ENCODE results near the gene TOX3. TPM values are rescaled to one million over a fixed set of nuclear protein-coding genes. Genes with fewer than 3 reads are reported as not detected.

The TOX3 gene
- polyA plus RNA-seq, 1 donor from 2014 or later = 2.3 TPM

- no peaks in the 10 kb centered on the region for H3K9me3 ChIP-seq (ENCODE audit: low read length)
- H4K20me1 ChIP-seq (ENCODE audit: insufficient read depth) = no peaks in the 10 kb centered on the region
- H2AFZ ChIP-seq (ENCODE audit: low read depth, low read length) = no peak overlapping the region
- no peaks in the 10 kb centered on the region for H3F3A ChIP-seq (ENCODE audit: insufficient read depth, low read length, poor library complexity, severe bottlenecking)
- no peaks in the 10 kb centered on the region for H3K36me3 ChIP-seq (ENCODE audit: insufficient read depth, low read length)
- no peaks in the 10 kb centered on the region for H3K9me2 ChIP-seq (ENCODE audit: insufficient read depth, low read length)
- no peak overlapping the region for H3K4me2 ChIP-seq (ENCODE audit: low read length)
- no peak overlapping the region for H3K9ac ChIP-seq (ENCODE audit: low read length)
- no peak overlapping the region for H3K27ac ChIP-seq (ENCODE audit: low read length)
- TF ChIP-seq MXI1 (conservative IDR thresholded peaks at IDR 0.05; ENCODE audit: poor library complexity, severe bottlenecking) (no peak), TAF1 (IDR thresholded peaks at IDR 0.05; ENCODE audit: low read depth) (no peak), EP300 (conservative IDR thresholded peaks at IDR 0.05; ENCODE audit: poor library complexity, severe bottlenecking) (no peak), POLR2AphosphoS5 (IDR thresholded peaks at IDR 0.05) (no peak), RAD21 (conservative IDR thresholded peaks at IDR 0.05) (no peak), CTCF (IDR thresholded peaks at IDR 0.05; ENCODE audit: poor library complexity, severe bottlenecking) (no peak), SMC3 (conservative IDR thresholded peaks at IDR 0.05; ENCODE audit: poor library complexity) (no peak)
- H3K27me3 ChIP-seq (ENCODE audit: insufficient read depth, low read depth, low read length) = peaks cover 6% of the 10 kb centered on the region
- peak overlapping the region; percentile 63 for H3K4me3 ChIP-seq (ENCODE audit: low read length)
- H3K79me2 ChIP-seq (replicated peaks; ENCODE audit: insufficient read depth, low read length) = peaks cover 35% of the 10 kb centered on the region
Observed at GRCh38 chr16:52547834-52548215, 882 bp upstream of the TOX3 start.

- Histone ChIP-seq H3F3A (ENCODE audit: insufficient read depth, low read length, poor library complexity, severe bottlenecking) (no peaks in the 10 kb centered on the region), H3K9me3 (ENCODE audit: low read length) (no peaks in the 10 kb centered on the region), H3K9me2 (ENCODE audit: insufficient read depth, low read length) (no peaks in the 10 kb centered on the region), H3K4me2 (ENCODE audit: low read length) (peak overlapping the region; percentile 57), H2AFZ (ENCODE audit: low read depth, low read length) (peak overlapping the region; percentile 41), H3K9ac (ENCODE audit: low read length) (peak overlapping the region; percentile 65), H3K27ac (ENCODE audit: low read length) (no peak overlapping the region), H3K36me3 (ENCODE audit: insufficient read depth, low read length) (no peaks in the 10 kb centered on the region), H3K79me2 (replicated peaks; ENCODE audit: insufficient read depth, low read length) (peaks cover 49% of the 10 kb centered on the region), H3K4me3 (ENCODE audit: low read length) (peak overlapping the region; percentile 78), H3K27me3 (ENCODE audit: insufficient read depth, low read depth, low read length) (peaks cover 6% of the 10 kb centered on the region), H4K20me1 (ENCODE audit: insufficient read depth) (no peaks in the 10 kb centered on the region)
- TF ChIP-seq EP300 (conservative IDR thresholded peaks at IDR 0.05; ENCODE audit: poor library complexity, severe bottlenecking) (no peak), TAF1 (IDR thresholded peaks at IDR 0.05; ENCODE audit: low read depth) (no peak), SMC3 (conservative IDR thresholded peaks at IDR 0.05; ENCODE audit: poor library complexity) (peak; percentile 42), MXI1 (conservative IDR thresholded peaks at IDR 0.05; ENCODE audit: poor library complexity, severe bottlenecking) (peak; percentile 34), CTCF (IDR thresholded peaks at IDR 0.05; ENCODE audit: poor library complexity, severe bottlenecking) (no peak), EZH2 (IDR thresholded peaks at IDR 0.05; ENCODE audit: borderline replicate concordance, insufficient read depth, low read length, poor library complexity, severe bottlenecking) (no peak), REST (IDR thresholded peaks at IDR 0.05; ENCODE audit: borderline replicate concordance) (no peak), RAD21 (conservative IDR thresholded peaks at IDR 0.05) (peak; percentile 37), POLR2AphosphoS5 (IDR thresholded peaks at IDR 0.05) (no peak)
Observed at GRCh38 chr16:52546291-52547003, 496 bp downstream of the TOX3 start.
